T-cell (primary cell): Measurements from ENCODE around the gene KCNV2. TPM values are rescaled to one million over a fixed set of nuclear protein-coding genes. Genes with fewer than 3 reads are reported as not detected.

ENCODE experiments used
- ATAC-seq, 4 experiments: fragments of 200-7000 bp in 3 of 4; fragments of 150-1000 bp in 1 of 4; cut with Tn5 transposase; replicated peaks in 1 of 4; 1 replicate in 3 of 4; 2 replicates in 1 of 4; pipeline ENCODE4 v1.10.0; 2021; ENCODE audit warnings: moderate library complexity in 3 of 4, mild to moderate bottlenecking in 2 of 4, moderate number of reproducible peaks in 1 of 4
- CTCF ChIA-PET, 2 donors: fragments of 300-600 bp; sonication (Branson Sonifier 250); formaldehyde crosslinking; loops; one replicate each; lab custom pipeline; 2022; ENCODE audit warnings: antibody characterized with exemption in 2 of 2; lab: Charles Lee
- POLR2A ChIA-PET, 2 donors: fragments of 300-600 bp; sonication (Branson Sonifier 250); formaldehyde crosslinking; loops; one replicate each; lab custom pipeline; 2022; ENCODE audit warnings: antibody characterized with exemption in 2 of 2; lab: Charles Lee
- DNase-seq, 35 experiments: peaks; one replicate each; pipeline versions ENCODE4 v3.0.0 to v3.0.0-alpha.2; 2013 to 2023
- H3K27ac ChIP-seq: one replicate; pipeline ENCODE4 v1.5.1; 2013; ENCODE audit warnings: low read length
- H3K27me3 ChIP-seq, 2 experiments: replicated peaks in 1 of 2; 1 replicate in 1 of 2; 2 replicates in 1 of 2; pipeline versions ENCODE4 v1.6.1 to v1.7.0; 2013; ENCODE audit warnings: low read length in 1 of 2, mixed read lengths in 1 of 2; ENCODE audit not compliant: control insufficient read depth in 2 of 2, insufficient read depth in 2 of 2; ENCODE audit errors: extremely low read depth in 1 of 2
- H3K36me3 ChIP-seq, 2 donors: 1 replicate in 1 of 2; 2 replicates in 1 of 2; pipeline versions ENCODE4 v1.6.1 to v1.7.0; 2013; ENCODE audit warnings: low read length in 1 of 2; ENCODE audit not compliant: control insufficient read depth in 2 of 2, insufficient read depth in 1 of 2; ENCODE audit errors: extremely low read depth in 1 of 2
- H3K4me1 ChIP-seq, 2 experiments: 1 replicate in 1 of 2; 2 replicates in 1 of 2; pipeline versions ENCODE4 v1.6.1 to v1.7.0; 2013; ENCODE audit warnings: low read length in 2 of 2, mixed read lengths in 1 of 2; ENCODE audit not compliant: insufficient read depth in 2 of 2, control insufficient read depth in 1 of 2; ENCODE audit errors: extremely low read depth in 1 of 2
- H3K4me3 ChIP-seq, 2 donors: 1 replicate in 1 of 2; 2 replicates in 1 of 2; pipeline versions ENCODE4 v1.5.1 to v1.7.0; 2013; ENCODE audit warnings: mild to moderate bottlenecking in 2 of 2, low read length in 1 of 2, moderate library complexity in 1 of 2; ENCODE audit not compliant: control insufficient read depth in 1 of 2; ENCODE audit errors: extremely low read depth in 1 of 2
- H3K9me3 ChIP-seq: 2 replicates; pipeline ENCODE4 v1.7.0; 2013
- H3K27ac Mint-ChIP-seq, 2 donors: one replicate each; pipeline ENCODE4 v1.8.0; 2020 to 2021; ENCODE audit warnings: mild to moderate bottlenecking in 2 of 2, mixed read lengths in 2 of 2
- H3K27me3 Mint-ChIP-seq, 2 donors: one replicate each; pipeline ENCODE4 v1.8.0; 2021 to 2022; ENCODE audit warnings: mixed read lengths in 2 of 2
- H3K36me3 Mint-ChIP-seq: one replicate; pipeline ENCODE4 v1.8.0; 2021; ENCODE audit warnings: mixed read lengths
- H3K4me1 Mint-ChIP-seq, 3 donors: one replicate each; pipeline ENCODE4 v1.8.0; 2020 to 2022; ENCODE audit warnings: mixed read lengths in 3 of 3, mild to moderate bottlenecking in 1 of 3
- H3K4me3 Mint-ChIP-seq, 3 donors: one replicate each; pipeline ENCODE4 v1.8.0; 2020 to 2022; ENCODE audit warnings: mild to moderate bottlenecking in 3 of 3, mixed read lengths in 3 of 3, moderate library complexity in 3 of 3
- H3K9me3 Mint-ChIP-seq, 3 donors: one replicate each; pipeline ENCODE4 v1.8.0; 2020 to 2022; ENCODE audit warnings: mixed read lengths in 3 of 3
- whole genome bisulfite sequencing: methylation state at CpG from one replicate; pipeline ENCODE4 v1.1.5; 2013; ENCODE audit warnings: missing lambda C conversion rate; ENCODE audit not compliant: insufficient coverage; 5-methylcytosine and 5-hydroxymethylcytosine counted together
- total RNA-seq, 35 experiments: library from RNA in 6 of 35; stranded (reverse) in 6 of 35; fragments of 120-200 nt in 1 of 35; gene quantifications; one replicate each; pipeline versions ENCODE4 v1.2.1 to v1.2.4 and lab custom pipeline; 2013 to 2026

Gene KCNV2
- total RNA-seq, 5 donors from 2014 or later (not counting 1 experiment from before 2014, with no cell fraction given): not detected

DNA sequence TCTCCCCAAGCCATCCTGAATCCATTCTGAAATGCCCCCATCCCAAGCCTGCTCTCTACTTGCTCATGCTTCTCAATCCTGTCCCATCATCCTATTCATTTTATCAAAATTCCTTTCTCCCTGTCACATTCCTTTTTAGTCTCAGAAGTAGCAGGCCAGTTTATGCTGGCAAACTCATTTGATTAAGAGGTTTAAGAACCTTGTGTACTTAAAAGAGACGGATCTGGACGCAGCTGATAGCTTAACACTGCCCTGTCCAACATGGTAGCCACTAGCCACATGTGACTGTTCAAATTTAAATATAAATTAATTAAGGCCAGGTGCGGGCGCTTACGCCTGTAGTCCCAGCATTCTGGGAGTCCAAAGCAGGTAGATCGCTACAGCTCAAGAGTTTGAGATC lies 5.6 kb upstream of the KCNV2 start:
- ChIA-PET POLR2A (no interaction called here), CTCF (no interaction called here)
- H3K27me3 ChIP-seq: no peaks in the 10 kb centered on the region
- no peaks in the 10 kb centered on the region for H3K27me3 Mint-ChIP-seq
- H3K36me3 ChIP-seq: no peaks in the 10 kb centered on the region
- no peak overlapping the region for H3K4me3 Mint-ChIP-seq
- peaks cover 9% of the 10 kb centered on the region for H3K36me3 Mint-ChIP-seq
- H3K4me3 ChIP-seq: no peak overlapping the region
- H3K4me1 ChIP-seq: no peaks in the 10 kb centered on the region
- no peaks in the 10 kb centered on the region for H3K4me1 Mint-ChIP-seq
- no CpG with 5 or more reads among the region's 6 CpGs for WGBS
- no peak overlapping the region for H3K27ac Mint-ChIP-seq
- no peaks in the 10 kb centered on the region for H3K9me3 ChIP-seq
- no peak overlapping the region for H3K27ac ChIP-seq
- H3K9me3 Mint-ChIP-seq: peaks cover 0 to 6% (median 6%) of the 10 kb centered on the region in 3 donors
- no peak for ATAC-seq
- DNase-seq: no peak

GRCh38 chr9:2718001-2718697 lies 839 bp downstream of the KCNV2 start:
- ChIA-PET CTCF (no interaction called here), POLR2A (no interaction called here)
- H3K27me3 ChIP-seq: no peaks in the 10 kb centered on the region
- peaks cover 29% of the 10 kb centered on the region for H3K36me3 Mint-ChIP-seq
- no peak overlapping the region for H3K4me3 ChIP-seq
- H3K9me3 Mint-ChIP-seq: peaks cover 3 to 14% (median 14%) of the 10 kb centered on the region in 3 donors
- H3K27me3 Mint-ChIP-seq: no peaks in the 10 kb centered on the region
- no peaks in the 10 kb centered on the region for H3K4me1 Mint-ChIP-seq
- H3K9me3 ChIP-seq: no peaks in the 10 kb centered on the region
- H3K4me1 ChIP-seq: no peaks in the 10 kb centered on the region
- 97% methylated on average over 66 of the region's 69 CpGs for WGBS
- no peak overlapping the region for H3K4me3 Mint-ChIP-seq
- no peak for ATAC-seq
- no peaks in the 10 kb centered on the region for H3K36me3 ChIP-seq
- no peak overlapping the region for H3K27ac ChIP-seq
- no peak for DNase-seq
- no peak overlapping the region for H3K27ac Mint-ChIP-seq

DNA sequence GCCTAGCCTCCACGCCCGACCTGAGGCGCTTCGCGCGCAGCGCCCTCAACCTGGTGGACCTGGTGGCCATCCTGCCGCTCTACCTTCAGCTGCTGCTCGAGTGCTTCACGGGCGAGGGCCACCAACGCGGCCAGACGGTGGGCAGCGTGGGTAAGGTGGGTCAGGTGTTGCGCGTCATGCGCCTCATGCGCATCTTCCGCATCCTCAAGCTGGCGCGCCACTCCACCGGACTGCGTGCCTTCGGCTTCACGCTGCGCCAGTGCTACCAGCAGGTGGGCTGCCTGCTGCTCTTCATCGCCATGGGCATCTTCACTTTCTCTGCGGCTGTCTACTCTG lies 1.4 kb downstream of the KCNV2 start:
- CTCF ChIA-PET: no interaction called here

GRCh38 chr9:2720179-2720654 lies 2.9 kb downstream of the KCNV2 start:
- H3K4me1 ChIP-seq: no peaks in the 10 kb centered on the region
- no peaks in the 10 kb centered on the region for H3K36me3 ChIP-seq
- peaks cover 29% of the 10 kb centered on the region for H3K36me3 Mint-ChIP-seq
- DNase-seq (no peak), ATAC-seq (no peak)
- H3K4me3 Mint-ChIP-seq: no peak overlapping the region
- no peaks in the 10 kb centered on the region for H3K27me3 Mint-ChIP-seq
- H3K4me3 ChIP-seq: no peak overlapping the region
- no CpG with 5 or more reads among the region's 1 CpG for WGBS
- no peak overlapping the region for H3K27ac Mint-ChIP-seq
- no peak overlapping the region for H3K27ac ChIP-seq
- H3K4me1 Mint-ChIP-seq: no peaks in the 10 kb centered on the region
- peaks cover 3 to 14% (median 8%) of the 10 kb centered on the region in 3 donors for H3K9me3 Mint-ChIP-seq
- no peaks in the 10 kb centered on the region for H3K9me3 ChIP-seq
- no peaks in the 10 kb centered on the region for H3K27me3 ChIP-seq
- CTCF ChIA-PET: no interaction called here
- POLR2A ChIA-PET: no interaction called here

More for the DNA sequence above, 1.4 kb downstream of the KCNV2 start:
- Histone ChIP-seq H3K9me3 (no peaks in the 10 kb centered on the region), H3K27me3 (no peaks in the 10 kb centered on the region), H3K27ac (no peak overlapping the region), H3K4me3 (no peak overlapping the region), H3K4me1 (no peaks in the 10 kb centered on the region), H3K36me3 (no peaks in the 10 kb centered on the region)
- peaks cover 29% of the 10 kb centered on the region for H3K36me3 Mint-ChIP-seq
- no peaks in the 10 kb centered on the region for H3K27me3 Mint-ChIP-seq
- H3K4me1 Mint-ChIP-seq: no peaks in the 10 kb centered on the region
- no peak overlapping the region for H3K4me3 Mint-ChIP-seq
- no peak overlapping the region for H3K27ac Mint-ChIP-seq
- ATAC-seq (no peak), DNase-seq (no peak)
- POLR2A ChIA-PET: no interaction called here
- WGBS: 99% methylated on average over 29 of the region's 29 CpGs
- H3K9me3 Mint-ChIP-seq: peaks cover 3 to 14% (median 10%) of the 10 kb centered on the region in 3 donors

GRCh38 chr9:2722715-2723114 lies 5.4 kb downstream of the KCNV2 start:
- H3K4me1 Mint-ChIP-seq: no peaks in the 10 kb centered on the region
- no peak overlapping the region for H3K27ac ChIP-seq
- H3K36me3 ChIP-seq: no peaks in the 10 kb centered on the region
- H3K27ac Mint-ChIP-seq: no peak overlapping the region
- CTCF ChIA-PET: no interaction called here
- H3K9me3 ChIP-seq: no peaks in the 10 kb centered on the region
- H3K27me3 Mint-ChIP-seq: no peaks in the 10 kb centered on the region
- H3K9me3 Mint-ChIP-seq: peaks cover 3 to 4% (median 4%) of the 10 kb centered on the region in 3 donors
- no peak overlapping the region for H3K4me3 ChIP-seq
- whole genome bisulfite sequencing: 100% methylated on average over 1 of the region's 2 CpGs
- no peaks in the 10 kb centered on the region for H3K4me1 ChIP-seq
- POLR2A ChIA-PET: no interaction called here
- H3K36me3 Mint-ChIP-seq: peaks cover 19% of the 10 kb centered on the region
- no peaks in the 10 kb centered on the region for H3K27me3 ChIP-seq
- no peak overlapping the region for H3K4me3 Mint-ChIP-seq
- ATAC-seq (no peak), DNase-seq (no peak)

DNA sequence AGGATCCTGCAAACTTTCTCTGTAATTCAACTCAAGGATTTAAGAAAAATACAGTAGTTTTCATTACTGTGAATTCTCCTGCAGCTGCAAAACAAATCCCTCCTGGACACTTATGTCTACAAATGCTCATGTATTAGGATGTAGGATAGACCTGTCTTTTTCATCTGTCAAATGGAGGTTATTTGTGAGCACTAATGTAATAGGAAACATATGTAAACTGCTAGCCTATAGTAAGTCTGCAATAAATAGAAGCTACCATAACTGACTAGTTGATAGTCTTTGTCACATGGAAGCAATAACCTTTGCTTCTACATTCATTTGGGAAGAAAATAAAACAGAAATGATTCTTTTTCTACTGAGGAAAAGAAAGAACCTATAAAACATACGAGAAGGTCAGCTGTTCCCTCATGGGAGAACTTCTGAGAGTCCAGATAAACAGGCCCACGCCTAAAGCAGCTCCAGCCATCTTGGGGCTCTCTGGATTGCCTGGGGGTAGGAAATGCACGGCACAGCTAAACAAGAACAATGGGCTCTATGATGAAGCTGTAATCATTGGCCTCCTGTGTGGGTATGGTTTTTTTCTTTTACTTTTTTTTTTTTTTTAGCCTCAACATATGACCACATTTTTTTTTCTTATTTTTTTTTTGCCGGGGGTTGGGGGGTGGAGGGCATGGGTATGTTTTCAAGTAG lies 6.2 kb downstream of the KCNV2 start:
- no peak overlapping the region for H3K27ac Mint-ChIP-seq
- POLR2A ChIA-PET: interaction anchor here in 1 of 2 donors (0.7 kb wide), 1 partner anchor 25 kb away, joined by 5 read pairs; no protein-coding TSS in a partner anchor
- CTCF ChIA-PET: interaction anchor here in 1 of 2 donors (0.7 kb wide), 1 partner anchor 1261 kb away, joined by 3 read pairs; no protein-coding TSS in a partner anchor
- Histone ChIP-seq H3K36me3 (no peaks in the 10 kb centered on the region), H3K4me3 (no peak overlapping the region), H3K4me1 (no peaks in the 10 kb centered on the region), H3K27ac (no peak overlapping the region), H3K9me3 (no peaks in the 10 kb centered on the region), H3K27me3 (no peaks in the 10 kb centered on the region)
- ATAC-seq (no peak), DNase-seq (no peak)
- H3K4me1 Mint-ChIP-seq: no peaks in the 10 kb centered on the region
- no peaks in the 10 kb centered on the region for H3K27me3 Mint-ChIP-seq
- peaks cover 3 to 4% (median 4%) of the 10 kb centered on the region in 3 donors for H3K9me3 Mint-ChIP-seq
- WGBS: no CpG with 5 or more reads among the region's 4 CpGs
- H3K36me3 Mint-ChIP-seq: peaks cover 19% of the 10 kb centered on the region
- no peak overlapping the region for H3K4me3 Mint-ChIP-seq
